HG03064 (cell line): Measurements from ENCODE around the gene ODAM.
"Not testable (repeated sequence)": the region's sequence is repeated elsewhere in the genome, so short reads cannot be mapped to it uniquely, and the experiment has no call there.

Experiments used
- ATAC-seq: cut with Tn5 transposase; IDR thresholded peaks from one replicate; pipeline ENCODE4 v1.9.1; 2021; ENCODE audit warnings: low read depth; ENCODE audit not compliant: unreplicated experiment

The ODAM gene

DNA sequence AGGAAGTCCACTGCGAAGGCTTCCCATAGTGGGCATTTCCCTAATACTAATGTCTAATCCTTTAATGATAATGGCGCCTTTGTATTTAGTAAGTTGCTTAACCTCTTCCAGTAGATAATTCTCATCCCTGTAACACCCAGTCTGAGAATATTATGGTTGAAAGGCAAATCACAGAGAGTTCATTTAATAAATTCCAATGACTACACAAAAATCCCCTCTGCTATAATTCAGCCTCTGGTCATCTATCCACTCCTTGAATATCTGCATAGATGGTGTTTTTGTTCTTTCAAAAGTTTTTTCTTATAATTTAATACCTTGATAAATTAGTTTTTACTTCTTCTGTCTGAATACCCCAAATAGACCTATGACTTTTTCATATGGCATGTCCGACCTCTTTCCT, 25.9 kb downstream of the ODAM start:
- not testable (repeated sequence) for ATAC-seq

DNA sequence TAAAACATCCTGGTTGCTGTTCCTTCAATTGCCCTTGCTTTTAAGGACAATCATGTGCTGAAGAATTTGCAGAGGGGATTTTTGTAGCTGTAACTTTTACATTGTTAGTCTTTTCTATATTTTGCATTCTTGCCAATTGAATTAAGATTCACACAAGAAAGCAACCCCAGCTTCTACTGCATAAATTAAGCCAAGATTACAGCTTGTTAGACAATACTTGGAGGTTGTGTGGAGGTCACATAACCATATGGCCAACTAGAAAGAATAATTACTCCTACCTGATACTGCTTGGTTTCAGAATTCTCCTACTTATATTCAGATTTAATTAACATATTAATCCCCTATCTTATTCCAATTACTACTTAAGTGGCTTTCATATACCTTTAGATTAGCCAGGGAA, 26.3 kb downstream of the ODAM start:
- not testable (repeated sequence) for ATAC-seq

DNA sequence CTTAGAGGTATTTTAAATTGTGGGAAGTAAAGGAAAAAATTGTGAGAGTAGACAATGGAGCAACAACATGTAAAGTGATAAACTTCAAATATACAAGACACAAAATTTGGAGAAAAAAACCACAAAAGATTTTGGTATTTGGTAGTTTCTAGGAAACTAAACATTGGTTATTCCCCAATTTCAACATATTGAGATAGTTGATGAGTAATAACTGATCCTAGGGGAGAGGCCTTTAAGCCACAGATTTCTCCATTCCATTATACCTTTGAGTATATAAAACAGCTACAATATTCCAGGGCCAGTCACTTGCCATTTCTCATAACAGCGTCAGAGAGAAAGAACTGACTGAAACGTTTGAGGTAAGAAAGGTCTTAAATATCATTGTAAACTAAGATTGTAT, 30.3 kb downstream of the ODAM start, which contains the start of gene FDCSP:
TSS of gene FDCSP (plus strand) at position 301 of the 400 bp plus-strand sequence. CDS start 5,071 bp downstream, outside the sequence.
- no peak for ATAC-seq

DNA sequence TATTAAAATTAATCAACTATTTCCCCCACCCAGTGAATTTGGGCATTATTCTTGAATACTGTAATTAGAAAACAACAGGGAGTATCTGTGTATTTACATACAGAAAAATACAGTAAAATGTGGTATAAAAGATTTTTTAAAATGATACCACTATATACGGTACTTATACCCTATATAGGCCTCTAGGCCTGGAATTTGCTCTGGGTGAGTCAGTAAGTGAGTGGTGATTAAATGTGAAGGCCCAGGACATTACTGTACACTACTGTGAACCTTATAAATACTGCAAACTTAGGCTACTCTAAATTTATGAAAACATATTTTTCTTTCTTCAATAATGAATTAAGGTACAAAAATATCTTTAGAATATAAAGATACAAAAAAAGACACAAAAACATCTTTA, 40.6 kb downstream of the ODAM start:
- ATAC-seq, result no peak

DNA sequence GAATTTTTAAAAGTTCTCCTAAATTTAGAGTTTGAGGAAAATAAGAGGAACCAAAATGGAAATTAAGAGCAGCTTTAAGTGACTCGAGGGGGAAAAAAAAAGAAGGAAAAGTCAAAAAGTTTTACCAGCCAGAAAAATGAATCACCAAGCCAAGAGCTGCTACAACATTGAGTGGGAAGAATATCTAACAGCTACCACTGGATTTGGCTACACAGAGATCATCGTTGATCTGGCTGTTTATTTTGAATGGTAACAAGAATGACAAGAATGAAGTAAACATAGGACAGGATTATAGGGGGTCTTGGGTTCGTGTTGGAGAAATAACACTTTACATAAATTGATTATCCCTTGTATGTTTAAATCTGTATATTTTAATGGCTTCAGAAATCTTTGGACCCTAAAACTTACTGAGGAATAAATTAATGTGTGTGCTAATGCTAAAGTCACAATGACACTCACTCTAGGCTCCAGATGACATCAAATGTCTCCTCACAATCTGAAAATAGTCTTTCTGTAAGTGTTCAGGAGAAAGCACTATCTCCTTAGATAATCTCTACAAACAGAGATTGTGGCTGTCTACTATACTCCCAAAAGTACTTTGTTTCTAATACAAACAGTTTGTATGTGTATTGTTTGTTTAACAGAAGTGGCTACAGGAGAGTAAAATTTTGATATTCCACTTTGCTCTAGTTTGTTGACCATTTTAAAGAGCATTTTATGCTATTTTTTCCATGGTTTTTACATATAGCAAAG, 43.8 kb downstream of the ODAM start:
- no peak for ATAC-seq

DNA sequence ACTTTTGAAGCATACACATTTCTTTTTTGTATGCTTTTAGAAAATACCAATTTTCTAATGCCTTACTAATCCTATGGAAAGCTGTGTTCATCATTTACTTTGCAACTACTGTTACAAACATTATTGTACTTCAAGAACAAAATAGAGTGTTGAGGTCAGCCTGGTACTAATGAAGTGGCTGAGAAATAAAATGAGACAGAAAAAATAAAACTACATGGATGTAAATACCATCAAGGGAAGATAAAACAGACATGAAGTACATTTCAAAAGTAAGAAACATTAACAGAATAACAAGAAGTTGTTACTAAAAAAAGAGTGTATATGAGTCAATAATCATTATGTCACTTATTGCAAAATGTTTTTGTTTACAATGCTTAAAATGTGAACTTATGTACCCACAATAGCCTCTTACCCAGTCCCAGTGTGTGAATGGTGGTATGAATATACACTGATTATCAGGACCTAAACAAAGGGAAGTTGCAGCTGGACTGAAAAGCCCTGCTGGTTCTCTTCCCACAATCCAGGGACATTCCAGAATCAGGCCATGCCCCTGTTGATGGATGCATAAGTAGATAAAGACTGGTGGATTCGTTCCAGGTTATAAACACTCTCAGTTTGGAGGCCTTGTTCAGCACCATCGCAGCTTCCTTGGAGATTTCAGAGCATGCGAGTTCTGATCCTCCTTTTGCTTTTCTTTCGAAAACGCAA, 44.5 kb downstream of the ODAM start:
- no peak for ATAC-seq

DNA sequence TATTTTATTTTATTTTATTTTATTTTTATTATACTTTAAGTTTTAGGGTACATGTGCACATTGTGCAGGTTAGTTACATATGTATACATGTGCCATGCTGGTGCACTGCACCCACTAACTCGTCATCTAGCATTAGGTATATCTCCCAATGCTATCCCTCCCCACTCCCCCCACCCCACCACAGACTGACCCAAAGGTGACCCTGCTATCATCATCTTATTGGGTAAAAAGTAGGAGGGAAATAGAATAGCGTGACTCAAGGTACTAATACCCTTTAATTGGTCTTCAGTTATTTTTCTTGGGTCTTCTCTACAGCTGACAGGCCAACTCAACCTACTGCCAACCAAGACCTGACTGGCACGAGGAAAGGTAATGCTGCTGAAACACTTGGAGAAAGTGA, 46.8 kb downstream of the ODAM start, which contains the start of gene CSN3:
TSS of gene CSN3 (plus strand) at position 301 of the 400 bp plus-strand sequence. CDS start 2,223 bp downstream, outside the sequence.
- not testable (repeated sequence) for ATAC-seq

DNA sequence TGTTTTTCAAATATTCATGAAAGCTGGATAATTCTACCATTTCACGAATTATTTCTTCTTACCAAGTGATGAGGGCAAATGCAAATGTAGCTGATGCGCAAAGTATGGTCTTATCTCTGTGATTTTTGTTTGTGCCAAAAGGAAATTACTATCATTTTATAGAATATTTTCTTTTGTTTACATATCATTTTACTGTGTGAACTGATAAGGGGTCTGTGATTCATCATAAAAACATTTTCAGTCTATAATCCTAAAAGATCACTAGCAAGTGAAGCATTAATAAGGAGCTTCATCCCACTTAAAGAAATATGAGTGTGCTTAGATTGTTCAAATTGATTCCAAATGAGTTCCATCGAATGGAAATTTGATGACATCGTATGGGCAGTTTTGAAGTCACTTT, 47.6 kb downstream of the ODAM start:
- no peak for ATAC-seq

DNA sequence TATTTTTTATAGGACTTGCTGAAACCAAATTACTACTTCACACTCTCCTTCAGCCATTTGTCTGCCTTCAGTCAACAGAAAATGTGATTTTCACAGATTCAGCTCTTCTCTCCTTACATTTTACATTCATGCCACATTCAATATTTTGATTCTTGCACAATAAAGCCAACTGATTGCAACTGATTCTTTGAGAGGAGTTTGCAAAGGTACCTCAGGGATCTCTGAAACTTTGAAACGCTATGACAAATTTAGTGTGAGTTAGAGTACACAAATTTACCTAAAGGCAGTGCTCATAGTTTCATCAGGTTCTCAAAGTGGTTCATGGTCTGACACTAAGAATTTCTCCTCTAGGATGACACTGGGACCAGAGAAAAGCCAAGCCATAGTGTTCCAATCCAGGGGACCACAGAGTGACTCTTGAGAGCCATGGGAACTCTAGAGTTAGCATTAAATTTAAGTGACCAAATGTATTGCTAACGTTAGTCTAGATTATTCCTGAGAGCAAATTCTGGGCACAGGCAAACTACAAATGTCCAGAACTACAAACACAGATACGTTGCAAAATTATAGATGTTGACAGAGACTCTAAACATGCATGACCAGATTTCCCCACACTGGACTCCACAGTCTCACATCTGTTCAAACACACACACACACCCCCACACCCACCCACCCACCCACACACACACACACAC, 55.9 kb downstream of the ODAM start:
- ATAC-seq, result no peak

DNA sequence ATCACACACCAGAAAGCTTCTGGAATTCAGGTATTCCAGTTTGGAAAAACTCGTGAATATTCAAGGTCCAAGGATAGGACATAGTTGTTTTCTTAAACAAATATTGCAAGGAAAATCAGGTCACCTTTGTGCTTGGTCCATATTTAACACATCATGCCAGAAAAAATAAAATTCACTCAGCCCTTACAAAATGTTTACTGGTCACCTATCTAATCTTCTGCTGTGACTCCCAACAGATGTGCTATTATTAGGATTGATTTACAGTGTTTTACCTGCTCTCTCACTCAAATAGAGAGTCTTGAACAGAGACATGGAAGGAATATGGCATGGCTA, 56.4 kb downstream of the ODAM start:
- ATAC-seq, result no peak
